ENCODE measurements around the gene TENT5C.

- TF ChIP-seq NFE2L1 (CRISPR knock-in tag; IDR thresholded peaks at IDR 0.05; ENCODE audit: borderline replicate concordance) = no peak
- no peak for TF ChIP-seq POLR2AphosphoS5 (IDR thresholded peaks at IDR 0.05; ENCODE audit: low read depth, low read length)
- TF ChIP-seq FOXP4 (CRISPR knock-in tag; IDR thresholded peaks at IDR 0.05) = no peak
- no peak for TF ChIP-seq TCF7 (IDR thresholded peaks at IDR 0.05; ENCODE audit: low read depth)
- TF ChIP-seq HNRNPK (IDR thresholded peaks at IDR 0.05; ENCODE audit: low read depth, low read length, poor library complexity, severe bottlenecking) = no peak
- no peak for TF ChIP-seq PBX3 (CRISPR knock-in tag; IDR thresholded peaks at IDR 0.05; ENCODE audit: borderline replicate concordance)
- no peak for TF ChIP-seq CTCF (CRISPR knock-in tag; IDR thresholded peaks at IDR 0.05)
- no peak for TF ChIP-seq SMAD3 (CRISPR knock-in tag; IDR thresholded peaks at IDR 0.05)
- no peak for TF ChIP-seq ZNF253 (CRISPR knock-in tag; IDR thresholded peaks at IDR 0.05; ENCODE audit: borderline replicate concordance)
- no peak for TF ChIP-seq ATM (IDR thresholded peaks at IDR 0.05; ENCODE audit: borderline replicate concordance)
- no peak for TF ChIP-seq THRA (CRISPR knock-in tag; IDR thresholded peaks at IDR 0.05; ENCODE audit: borderline replicate concordance)
- TF ChIP-seq ZNF710 (CRISPR knock-in tag; IDR thresholded peaks at IDR 0.05; ENCODE audit: borderline replicate concordance) = no peak
- TF ChIP-seq REST (IDR thresholded peaks at IDR 0.05; ENCODE audit: borderline replicate concordance in 1 of 2, low read depth in 1 of 2, low read length in 2 of 2) = no peak
- no peak for TF ChIP-seq ZSCAN5A (CRISPR knock-in tag; IDR thresholded peaks at IDR 0.05; ENCODE audit: borderline replicate concordance)
Measured at GRCh38 chr1:117622726-117623125, 16.9 kb downstream of the TENT5C start.

Measured in HepG2 (cell line).